OCI-LY7 (cell line): ENCODE measurements around the gene CDK14. TPM values are rescaled to one million over a fixed set of nuclear protein-coding genes. Genes with fewer than 3 reads are reported as not detected.

Experiments used
- BruUV-seq: library from RNA; stranded (reverse); fragments of 400-500 nt; replicated peaks from 2 replicates; lab custom pipeline; 2021; lab: Mats Ljungman, UMichigan
- CTCF ChIA-PET: fragments of 300-600 bp; sonication (Branson Sonifier 250); formaldehyde crosslinking; loops from one replicate; lab custom pipeline; 2022; ENCODE audit warnings: antibody characterized with exemption; ENCODE audit not compliant: unreplicated experiment; lab: Charles Lee
- POLR2A ChIA-PET: fragments of 300-600 bp; sonication (Branson Sonifier 250); formaldehyde crosslinking; loops from one replicate; lab custom pipeline; 2022; ENCODE audit warnings: antibody characterized with exemption; lab: Charles Lee
- DNase-seq: peaks from one replicate; pipeline ENCODE4 v3.0.0-alpha.2; 2015; ENCODE audit warnings: low spot score
- H2AFZ ChIP-seq: fragments of 200-600 bp; sonication (generic), shearing (Covaris generic); 2 replicates; pipeline ENCODE4 v1.6.1; 2014; ENCODE audit warnings: mild to moderate bottlenecking, antibody characterized with exemption, low read length, moderate library complexity
- H3K27ac ChIP-seq: fragments of 200-600 bp; sonication (generic); 2 replicates; pipeline ENCODE4 v1.5.1; 2014; ENCODE audit warnings: mixed run types, low read depth, mild to moderate bottlenecking, moderate library complexity, low read length, inconsistent platforms; ENCODE audit not compliant: poor library complexity, severe bottlenecking
- H3K36me3 ChIP-seq: fragments of 200-600 bp; sonication (generic); 2 replicates; pipeline ENCODE4 v1.6.1; 2014; ENCODE audit warnings: mild to moderate bottlenecking, antibody characterized with exemption, low read length, moderate library complexity, mixed read lengths; ENCODE audit not compliant: insufficient read depth
- H3K4me1 ChIP-seq: fragments of 200-600 bp; sonication (generic); 2 replicates; pipeline ENCODE4 v1.5.1; 2014; ENCODE audit warnings: mild to moderate bottlenecking, low read length; ENCODE audit not compliant: insufficient read depth, poor library complexity, severe bottlenecking
- H3K4me2 ChIP-seq: fragments of 200-600 bp; sonication (generic); 2 replicates; pipeline ENCODE4 v1.6.1; 2014; ENCODE audit warnings: mild to moderate bottlenecking, low read length
- H3K4me3 ChIP-seq: fragments of 200-600 bp; sonication (generic); 2 replicates; pipeline ENCODE4 v1.5.1; 2014; ENCODE audit warnings: mild to moderate bottlenecking, low read depth, low read length; ENCODE audit not compliant: poor library complexity, severe bottlenecking
- H3K79me2 ChIP-seq: fragments of 200-600 bp; sonication (generic); 2 replicates; pipeline ENCODE4 v1.6.1; 2016; ENCODE audit warnings: low read depth, mild to moderate bottlenecking, low read length, moderate library complexity, mixed read lengths; ENCODE audit not compliant: insufficient read depth
- H3K9me2 ChIP-seq: fragments of 200-600 bp; sonication (generic); 2 replicates; pipeline ENCODE4 v1.6.1; 2016; ENCODE audit warnings: mild to moderate bottlenecking, low read length, mixed read lengths; ENCODE audit not compliant: insufficient read depth
- H3K9me3 ChIP-seq: fragments of 200-600 bp; sonication (generic); 2 replicates; pipeline ENCODE4 v1.6.1; 2014; ENCODE audit warnings: mild to moderate bottlenecking, mixed run types, low read length, mixed read lengths
- H4K20me1 ChIP-seq: fragments of 200-600 bp; sonication (generic); 2 replicates; pipeline ENCODE4 v1.6.1; 2014; ENCODE audit warnings: mild to moderate bottlenecking, antibody characterized with exemption, low read length, moderate library complexity, mixed read lengths; ENCODE audit not compliant: insufficient read depth
- CTCF ChIP-seq: fragments of 200-600 bp; sonication (generic); conservative IDR thresholded peaks from 2 replicates; pipeline ENCODE4 v1.5.1; 2014; ENCODE audit warnings: mild to moderate bottlenecking, antibody characterized with exemption, low read length, moderate library complexity, mixed read lengths
- EZH2phosphoT487 ChIP-seq: fragments of 200-600 bp; sonication (generic); IDR thresholded peaks from 2 replicates; pipeline ENCODE4 v1.6.1; 2018; ENCODE audit warnings: low read depth, borderline replicate concordance, mild to moderate bottlenecking, mixed run types, antibody characterized with exemption, low read length, moderate library complexity, mixed read lengths
- intact Hi-C: fragments of 100-400 bp; cut with micrococcal nuclease; formaldehyde crosslinking; loops from one replicate; pipeline ENCODE4 v1.10.0; 2022; ENCODE audit not compliant: unreplicated experiment
- total RNA-seq, 2 experiments: library from RNA; depleted of rRNA in 1 of 2; stranded (reverse); fragments of >200 nt in 1 of 2; shearing (Covaris generic) in 1 of 2; gene quantifications; 2 replicates each; pipeline ENCODE4 v1.2.3, GENCODE V29; 2014 to 2022

Gene CDK14
- total RNA-seq, 2 experiments from 2014 or later, result 90.7 to 111 TPM

- Histone ChIP-seq H3K9me2 (no peaks in the 10 kb centered on the region), H3K79me2 (peaks cover 55% of the 10 kb centered on the region; the same call in 1 of the 2 replicates)
Measured at GRCh38 chr7:90774706-90775105, 178.6 kb downstream of the CDK14 start.

GRCh38 chr7:90775383-90775965 is 179.4 kb downstream of the CDK14 start:
- Histone ChIP-seq H3K4me2 (no peak overlapping the region), H3K4me1 (peaks cover 10% of the 10 kb centered on the region), H3K9me3 (peaks cover 42% of the 10 kb centered on the region; the same call in 1 of the 2 replicates), H3K79me2 (peaks cover 57% of the 10 kb centered on the region; the same call in 1 of the 2 replicates), H3K27ac (no peak overlapping the region), H3K4me3 (no peak overlapping the region), H3K9me2 (no peaks in the 10 kb centered on the region), H3K36me3 (peaks cover 88% of the 10 kb centered on the region), H2AFZ (no peak overlapping the region), H4K20me1 (no peaks in the 10 kb centered on the region)
- BruUV-seq, result no TSS peak
- no peak for DNase-seq
- ChIA-PET POLR2A (no interaction called here), CTCF (no interaction called here)
- intact Hi-C loops, result no loop called here
- TF ChIP-seq EZH2phosphoT487 (no peak), CTCF (no peak)

More at GRCh38 chr7:90774706-90775105, 178.6 kb downstream of the CDK14 start:
- intact Hi-C loops, result no loop called here
- H3K27ac ChIP-seq, result no peak overlapping the region
- no peaks in the 10 kb centered on the region for H4K20me1 ChIP-seq
- H2AFZ ChIP-seq, result no peak overlapping the region
- DNase-seq, result no peak
- peaks cover 92% of the 10 kb centered on the region for H3K36me3 ChIP-seq
- no peak overlapping the region for H3K4me2 ChIP-seq
- ChIA-PET CTCF (no interaction called here), POLR2A (interaction anchor here (1.2 kb wide), 1 partner anchor 8 kb away, joined by 5 read pairs; no protein-coding TSS in a partner anchor)
- H3K9me3 ChIP-seq, result peaks cover 46% of the 10 kb centered on the region; the same call in 1 of the 2 replicates
- H3K4me3 ChIP-seq, result no peak overlapping the region
- BruUV-seq, result no TSS peak
- no peak for TF ChIP-seq CTCF
- peaks cover 10% of the 10 kb centered on the region for H3K4me1 ChIP-seq

GRCh38 chr7:90777041-90777440 is 180.9 kb downstream of the CDK14 start:
- BruUV-seq, result no TSS peak
- no peaks in the 10 kb centered on the region for H4K20me1 ChIP-seq
- no peaks in the 10 kb centered on the region for H3K9me2 ChIP-seq
- H3K36me3 ChIP-seq, result peaks cover 73% of the 10 kb centered on the region
- no peak overlapping the region for H3K27ac ChIP-seq
- intact Hi-C loops, result no loop called here
- H3K4me3 ChIP-seq, result no peak overlapping the region
- TF ChIP-seq CTCF, result no peak
- TF ChIP-seq EZH2phosphoT487, result no peak
- peaks cover 53% of the 10 kb centered on the region; the same call in 1 of the 2 replicates for H3K79me2 ChIP-seq
- peaks cover 26% of the 10 kb centered on the region; the same call in 1 of the 2 replicates for H3K9me3 ChIP-seq
- POLR2A ChIA-PET, result interaction anchor here (0.6 to 0.8 kb wide), 2 partner anchors 48 to 191 kb away, joined by 4 to 5 read pairs; no protein-coding TSS in a partner anchor
- peaks cover 8% of the 10 kb centered on the region for H3K4me1 ChIP-seq
- H3K4me2 ChIP-seq, result peak overlapping the region; percentile 12; the same call in 1 of the 2 replicates
- CTCF ChIA-PET, result no interaction called here
- DNase-seq, result no peak
- no peak overlapping the region for H2AFZ ChIP-seq
